Activated T-cell treated with anti-CD3 and anti-CD28 coated beads, Interleukin-2, amount 50 U/mL, for 4 hours (primary cell): Measurements from ENCODE around the gene FSD1. TPM values are rescaled to one million over a fixed set of nuclear protein-coding genes. Genes with fewer than 3 reads are reported as not detected.

Experiments
- ATAC-seq, 2 donors: fragments of 200-7000 bp; cut with Tn5 transposase; one replicate each; pipeline ENCODE4 v1.10.0; 2021
- DNase-seq: peaks from one replicate; pipeline ENCODE4 v3.0.0-alpha.2; 2020
- H3K27me3 Mint-ChIP-seq: one replicate; pipeline ENCODE4 v1.8.0; 2021; ENCODE audit warnings: low read depth, mixed read lengths
- H3K36me3 Mint-ChIP-seq: one replicate; pipeline ENCODE4 v1.8.0; 2022; ENCODE audit warnings: mixed read lengths; ENCODE audit not compliant: insufficient read depth
- H3K4me1 Mint-ChIP-seq: one replicate; pipeline ENCODE4 v1.8.0; 2021; ENCODE audit warnings: low read depth, mixed read lengths
- H3K4me3 Mint-ChIP-seq: one replicate; pipeline ENCODE4 v1.8.0; 2021; ENCODE audit warnings: mild to moderate bottlenecking, moderate library complexity, mixed read lengths
- H3K9me3 Mint-ChIP-seq: one replicate; pipeline ENCODE4 v1.8.0; 2021; ENCODE audit warnings: mixed read lengths
- total RNA-seq, 3 donors: library from RNA; stranded (reverse); gene quantifications; one replicate each; pipeline ENCODE4 v1.2.1, GENCODE V29; 2021

The FSD1 gene
- total RNA-seq, 3 donors from 2014 or later = 5.9 to 10.4 (median 9.1) TPM

DNA sequence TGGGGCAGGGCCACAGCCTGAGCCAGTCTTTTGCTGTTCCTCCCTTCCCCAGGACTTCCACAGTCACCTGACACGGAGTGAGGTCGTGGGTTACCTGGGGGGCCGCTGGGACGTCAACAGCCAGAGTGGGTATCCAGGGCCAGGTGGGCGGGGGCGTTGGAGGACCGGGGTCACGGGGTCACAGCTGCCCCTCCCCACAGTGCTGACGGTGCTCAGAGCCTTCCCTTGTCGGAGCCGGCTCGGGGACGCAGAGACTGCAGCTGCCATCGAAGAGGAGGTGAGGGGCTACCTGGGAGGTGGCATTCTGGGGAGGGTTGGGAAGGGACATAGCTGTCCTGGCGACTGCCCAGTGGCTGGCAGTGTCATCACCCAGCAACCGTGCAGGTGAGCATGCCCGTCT, 50.5 kb downstream of the FSD1 start:
- Mint-ChIP-seq H3K36me3 (peaks cover 2% of the 10 kb centered on the region), H3K27me3 (no peaks in the 10 kb centered on the region), H3K4me1 (peaks cover 2% of the 10 kb centered on the region), H3K4me3 (no peak overlapping the region), H3K9me3 (no peaks in the 10 kb centered on the region)
- ATAC-seq (no peak), DNase-seq (no peak)

DNA sequence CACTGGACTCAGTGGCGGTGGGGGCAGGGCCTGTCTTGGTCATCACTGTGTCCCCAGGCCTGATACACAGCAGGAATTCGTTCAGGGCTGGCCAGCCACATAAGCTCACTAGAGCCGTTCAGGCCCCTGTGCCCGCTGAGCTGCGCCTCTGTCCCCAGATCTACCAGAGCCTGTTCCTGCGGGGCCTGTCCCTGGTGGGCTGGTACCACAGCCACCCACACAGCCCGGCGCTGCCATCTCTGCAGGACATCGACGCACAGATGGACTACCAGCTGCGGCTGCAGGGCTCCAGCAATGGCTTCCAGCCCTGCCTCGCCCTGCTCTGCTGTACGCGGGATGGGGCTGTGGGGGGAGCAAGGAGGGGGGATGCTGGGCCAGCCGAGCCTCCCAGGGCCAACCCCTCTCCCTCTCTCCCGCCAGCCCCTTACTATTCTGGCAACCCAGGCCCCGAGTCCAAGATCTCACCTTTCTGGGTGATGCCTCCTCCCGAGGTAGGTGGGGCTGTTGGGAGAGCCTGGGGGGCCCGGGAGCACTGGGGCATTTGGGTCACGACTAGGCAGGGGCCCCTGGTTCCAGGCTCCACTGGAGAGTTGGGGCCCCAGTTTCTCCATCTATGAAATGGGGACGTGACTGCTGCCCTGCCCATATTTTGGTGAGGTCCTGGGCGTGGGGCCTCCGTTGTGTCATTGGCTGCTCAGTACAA, 52.8 kb downstream of the FSD1 start:
- no peak for DNase-seq
- H3K9me3 Mint-ChIP-seq = no peaks in the 10 kb centered on the region
- ATAC-seq = no peak
- peaks cover 4% of the 10 kb centered on the region for H3K36me3 Mint-ChIP-seq
- no peak overlapping the region for H3K4me3 Mint-ChIP-seq
- H3K4me1 Mint-ChIP-seq = peaks cover 2% of the 10 kb centered on the region
- no peaks in the 10 kb centered on the region for H3K27me3 Mint-ChIP-seq

DNA sequence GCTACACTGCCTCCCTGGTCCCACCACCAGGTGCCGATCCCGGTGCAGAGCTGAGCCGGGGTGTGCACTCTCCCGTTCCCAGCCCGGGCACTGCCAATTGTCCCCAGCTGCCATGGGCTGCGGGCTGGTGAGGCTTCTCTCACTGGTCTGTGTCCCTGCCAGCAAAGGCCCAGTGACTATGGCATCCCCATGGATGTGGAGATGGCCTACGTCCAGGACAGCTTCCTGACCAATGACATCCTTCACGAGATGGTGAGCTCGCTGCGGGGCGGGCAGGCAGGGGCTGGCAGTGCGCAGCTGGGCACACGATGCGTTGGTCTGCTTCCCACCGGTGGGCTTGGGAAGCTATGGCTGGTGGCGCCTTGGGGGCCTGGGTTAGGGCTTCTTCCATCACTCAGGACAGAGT, 53.5 kb downstream of the FSD1 start:
- Mint-ChIP-seq H3K27me3 (no peaks in the 10 kb centered on the region), H3K4me3 (no peak overlapping the region), H3K4me1 (no peaks in the 10 kb centered on the region), H3K9me3 (no peaks in the 10 kb centered on the region), H3K36me3 (peaks cover 4% of the 10 kb centered on the region)
- no peak for DNase-seq
- ATAC-seq = no peak

DNA sequence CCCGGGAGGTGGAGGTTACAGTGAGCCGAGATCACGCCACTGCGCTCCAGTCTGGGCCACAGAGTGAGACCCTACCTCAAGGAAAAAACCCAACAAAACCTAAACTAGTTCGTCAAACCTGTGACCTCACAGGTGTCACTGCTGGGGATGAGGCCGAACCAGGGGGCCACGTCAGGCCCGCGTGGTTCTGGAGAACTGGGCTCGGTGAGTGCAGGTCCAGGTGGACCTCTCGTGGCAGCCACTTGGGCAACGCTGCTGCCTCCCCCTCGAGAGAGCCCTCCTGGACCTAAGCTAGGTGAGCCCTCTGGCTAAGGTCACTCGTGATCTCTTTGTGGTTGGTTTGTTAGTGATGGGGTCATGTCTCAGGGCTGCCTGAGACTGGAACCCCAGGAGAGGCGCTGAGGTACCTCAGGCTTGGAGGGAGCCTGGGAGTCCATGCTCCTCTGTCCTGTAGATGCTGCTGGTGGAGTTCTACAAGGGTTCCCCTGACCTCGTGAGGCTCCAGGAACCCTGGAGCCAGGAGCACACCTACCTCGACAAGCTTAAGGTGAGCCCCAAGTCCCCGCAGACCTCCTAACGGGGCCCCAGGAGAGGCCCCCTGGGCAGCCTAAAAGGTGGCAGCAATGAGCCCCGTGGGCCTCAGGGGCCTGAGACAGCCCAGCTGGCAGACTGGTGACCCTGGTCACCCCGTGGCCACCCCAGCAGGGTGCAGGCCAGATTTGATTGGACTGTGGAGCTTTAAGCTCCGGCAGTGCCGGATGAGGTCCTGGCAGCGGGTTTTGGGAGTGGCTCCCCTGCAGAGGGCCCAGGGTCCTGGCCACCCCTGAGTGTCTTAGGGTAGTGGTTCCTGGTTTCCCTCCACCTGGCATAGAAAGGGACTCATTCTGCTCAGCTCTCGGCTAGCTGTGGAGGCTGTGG, 54.6 kb downstream of the FSD1 start:
- Mint-ChIP-seq H3K27me3 (no peaks in the 10 kb centered on the region), H3K9me3 (no peaks in the 10 kb centered on the region), H3K4me1 (no peaks in the 10 kb centered on the region), H3K36me3 (peaks cover 4% of the 10 kb centered on the region), H3K4me3 (no peak overlapping the region)
- DNase-seq (no peak), ATAC-seq (no peak)

DNA sequence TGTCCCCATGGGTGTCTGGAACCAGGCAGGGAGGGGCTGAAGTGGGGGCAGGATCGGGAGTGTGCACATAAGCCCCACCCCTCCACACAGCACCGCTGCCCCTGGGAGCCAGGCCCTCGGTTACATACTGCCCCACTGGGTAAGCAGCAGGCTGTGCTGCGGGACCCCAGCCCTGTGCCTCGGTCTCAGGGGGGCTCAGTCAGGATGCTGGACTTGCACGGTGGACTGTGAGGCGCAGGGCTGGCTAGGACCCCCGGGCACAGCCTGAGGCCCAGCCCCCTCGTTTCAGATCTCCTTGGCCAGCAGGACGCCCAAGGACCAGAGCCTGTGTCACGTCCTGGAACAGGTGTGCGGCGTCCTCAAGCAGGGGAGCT, 55.2 kb downstream of the FSD1 start:
- Mint-ChIP-seq H3K27me3 (no peaks in the 10 kb centered on the region), H3K36me3 (peaks cover 4% of the 10 kb centered on the region), H3K4me1 (no peaks in the 10 kb centered on the region), H3K4me3 (no peak overlapping the region), H3K9me3 (no peaks in the 10 kb centered on the region)
- no peak for DNase-seq
- ATAC-seq = no peak

DNA sequence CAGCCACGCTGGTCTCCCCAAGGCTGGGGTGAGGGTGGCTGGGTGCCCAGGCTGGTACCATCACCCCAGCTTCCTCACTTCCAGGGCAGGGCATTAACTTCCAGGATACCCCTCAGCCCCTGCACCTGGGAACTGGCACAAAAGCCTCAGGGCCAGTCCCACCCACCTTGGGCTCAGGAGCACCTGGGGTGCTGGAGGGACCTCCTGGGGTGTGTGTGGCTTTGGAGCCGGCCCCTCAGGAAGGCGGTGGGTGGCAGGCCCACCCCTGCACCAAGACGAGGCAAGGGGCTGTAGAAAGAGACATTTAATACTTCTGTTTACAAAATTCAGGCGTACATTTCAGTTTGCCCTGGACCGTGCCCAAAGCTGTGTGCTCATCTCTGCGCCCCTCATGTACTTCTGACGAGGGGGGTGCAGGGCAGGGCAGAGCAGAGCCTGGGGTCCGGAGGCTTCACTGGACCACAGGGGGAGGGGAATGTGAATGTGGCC, 55.7 kb downstream of the FSD1 start:
- Mint-ChIP-seq H3K36me3 (peaks cover 4% of the 10 kb centered on the region), H3K4me3 (no peak overlapping the region), H3K27me3 (no peaks in the 10 kb centered on the region), H3K9me3 (no peaks in the 10 kb centered on the region), H3K4me1 (no peaks in the 10 kb centered on the region)
- DNase-seq = no peak
- ATAC-seq = no peak

DNA sequence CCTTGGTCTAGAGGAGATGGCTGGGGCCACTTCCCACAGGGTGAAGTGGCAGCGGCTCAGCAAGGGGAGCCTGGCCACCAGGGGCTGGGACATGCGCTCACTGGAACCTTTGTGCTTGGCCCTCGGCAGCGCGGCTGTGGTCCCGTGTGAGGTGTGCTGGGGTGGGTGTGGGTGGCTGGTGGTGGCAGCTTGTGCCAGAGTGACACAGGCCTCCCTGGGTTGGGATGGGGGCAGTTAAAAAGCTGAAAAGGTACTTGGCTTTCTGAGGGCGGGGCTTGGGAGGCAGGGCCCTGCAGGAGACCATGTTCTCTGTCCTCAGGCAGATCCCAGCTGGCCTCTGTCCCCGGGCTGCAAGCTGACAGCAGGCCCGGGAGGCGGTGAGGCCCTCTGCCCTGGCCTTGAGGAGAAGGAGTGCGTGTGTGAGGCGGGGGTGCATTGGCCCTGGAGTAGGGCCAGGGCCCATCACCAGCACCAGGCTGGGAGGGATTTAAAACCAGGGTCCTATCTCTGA, 56.3 kb downstream of the FSD1 start:
- ATAC-seq (no peak), DNase-seq (no peak)
- Mint-ChIP-seq H3K9me3 (no peaks in the 10 kb centered on the region), H3K4me3 (no peak overlapping the region), H3K27me3 (no peaks in the 10 kb centered on the region), H3K4me1 (no peaks in the 10 kb centered on the region), H3K36me3 (peaks cover 4% of the 10 kb centered on the region)

DNA sequence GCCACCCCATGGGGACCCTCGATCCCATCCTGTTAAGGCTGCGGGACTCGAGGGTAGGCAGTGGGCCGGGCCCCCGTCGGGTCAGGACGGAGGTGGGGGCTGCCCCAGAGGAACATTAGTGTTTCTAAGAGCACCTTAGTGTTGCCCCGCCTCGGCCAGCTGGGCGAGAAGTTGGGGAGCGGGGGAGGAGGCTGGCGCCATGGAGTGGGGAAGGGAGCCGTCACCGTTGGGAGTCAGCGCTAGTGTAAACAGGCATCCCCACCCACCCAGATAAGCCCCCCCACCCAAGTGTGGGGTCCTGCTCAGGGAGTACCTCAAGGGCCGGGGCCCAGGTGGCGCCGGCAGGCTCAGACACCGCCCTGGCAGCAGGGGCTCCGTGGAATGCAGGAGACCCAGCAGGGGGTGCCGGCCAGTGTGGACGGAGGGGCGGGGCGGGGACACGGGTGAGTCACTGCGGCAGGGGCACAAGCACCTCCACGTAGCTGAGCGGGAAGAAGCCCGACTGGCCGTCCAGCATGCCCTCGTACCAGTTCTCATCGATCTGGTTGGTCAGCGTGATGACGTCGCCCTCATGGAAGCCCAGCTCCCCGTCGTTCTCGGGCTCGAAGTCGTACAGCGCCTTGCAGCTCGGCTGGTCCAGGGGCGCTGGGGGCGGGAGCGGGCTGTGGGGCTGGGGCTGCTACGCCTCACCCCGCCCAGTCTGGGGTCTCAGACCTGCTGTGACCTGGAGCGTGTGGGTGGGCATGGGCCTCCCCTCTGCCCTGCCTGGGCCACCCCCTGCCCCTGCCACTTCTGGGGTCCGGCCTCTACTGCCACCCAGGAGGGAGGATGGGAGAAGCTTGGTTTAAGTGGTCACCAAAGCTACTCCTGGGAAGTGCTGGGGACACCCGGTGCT, 57.0 kb downstream of the FSD1 start:
- DNase-seq (no peak), ATAC-seq (no peak)
- no peaks in the 10 kb centered on the region for H3K4me1 Mint-ChIP-seq
- no peaks in the 10 kb centered on the region for H3K27me3 Mint-ChIP-seq
- H3K36me3 Mint-ChIP-seq = peaks cover 4% of the 10 kb centered on the region
- H3K9me3 Mint-ChIP-seq = no peaks in the 10 kb centered on the region
- H3K4me3 Mint-ChIP-seq = no peak overlapping the region

DNA sequence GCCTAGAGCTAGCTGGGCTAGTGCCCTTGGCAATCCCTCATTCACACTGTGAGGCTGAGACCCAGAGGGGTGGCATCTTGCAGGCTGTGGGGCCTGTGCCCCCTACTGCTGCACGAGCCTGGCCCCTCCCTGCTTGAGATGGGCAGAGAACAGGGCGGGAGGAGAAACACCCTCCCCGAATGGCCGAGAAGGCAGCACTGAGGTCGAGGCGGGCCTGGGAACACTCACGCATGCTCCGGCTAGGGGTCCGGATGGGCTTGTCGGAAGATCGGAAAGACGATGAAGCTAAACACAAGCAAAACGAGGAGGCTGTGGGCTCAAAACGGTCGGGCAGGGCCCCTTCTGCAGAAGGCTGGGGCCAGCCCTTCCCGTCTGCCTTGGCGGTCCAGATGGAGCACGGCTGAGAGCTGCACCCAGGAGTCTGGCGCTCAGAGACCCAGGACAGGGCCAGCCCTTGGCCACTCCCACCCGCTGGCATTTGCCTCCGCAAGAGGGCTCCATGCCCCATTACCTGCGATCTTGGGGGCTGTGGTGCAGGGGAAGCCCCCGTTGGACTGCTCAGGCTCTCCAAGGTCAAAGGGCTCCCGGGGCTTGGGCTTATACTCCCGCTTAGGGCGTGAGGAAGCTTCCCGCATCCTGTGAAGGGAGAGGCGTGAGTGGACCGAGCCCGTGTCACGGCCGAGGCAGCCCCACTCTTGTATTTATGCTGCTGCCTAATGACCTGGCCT, 57.9 kb downstream of the FSD1 start:
- no peak for ATAC-seq
- no peaks in the 10 kb centered on the region for H3K27me3 Mint-ChIP-seq

DNA sequence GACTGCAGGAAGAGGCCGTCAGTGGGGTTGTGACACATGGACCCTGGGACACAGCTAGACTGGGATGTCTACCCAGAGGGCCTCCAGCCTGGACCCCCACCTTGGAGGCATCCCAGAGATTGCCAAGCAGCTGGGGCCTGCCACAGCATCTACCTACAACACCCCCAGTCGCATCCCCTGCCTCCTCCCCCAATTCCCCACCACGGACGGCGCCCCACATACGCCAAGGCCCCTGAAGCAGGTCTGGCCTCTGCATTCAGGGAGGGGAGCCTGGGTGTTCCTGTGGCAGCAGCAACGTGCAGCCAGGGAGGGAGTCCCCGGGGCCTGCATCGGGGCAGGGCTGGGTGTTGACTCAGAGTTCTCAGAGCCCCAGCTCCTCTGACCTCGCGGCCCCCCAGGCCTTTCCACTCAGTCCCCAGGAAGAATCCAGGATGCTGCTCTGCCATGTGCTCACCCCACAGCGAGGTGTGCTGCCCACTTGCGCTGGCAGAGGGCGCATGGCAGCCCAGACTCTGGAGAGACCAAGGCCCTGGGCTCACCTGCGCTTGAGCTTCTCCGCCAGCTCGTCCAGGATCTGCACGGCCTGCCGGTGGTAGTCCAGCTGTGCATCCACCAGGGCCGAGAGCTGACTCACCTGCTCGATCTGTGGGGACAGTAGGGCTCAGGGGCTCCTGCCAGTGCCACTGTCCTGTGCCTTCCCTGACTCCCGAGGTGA, 58.6 kb downstream of the FSD1 start:
- H3K9me3 Mint-ChIP-seq = no peaks in the 10 kb centered on the region
- H3K36me3 Mint-ChIP-seq = peaks cover 4% of the 10 kb centered on the region
- peaks cover 4% of the 10 kb centered on the region for H3K4me1 Mint-ChIP-seq
- no peak overlapping the region for H3K4me3 Mint-ChIP-seq
- no peak for DNase-seq
- no peak for ATAC-seq
- no peaks in the 10 kb centered on the region for H3K27me3 Mint-ChIP-seq

More for the DNA sequence above, 57.9 kb downstream of the FSD1 start:
- DNase-seq = no peak
- Mint-ChIP-seq H3K4me1 (no peaks in the 10 kb centered on the region), H3K36me3 (peaks cover 4% of the 10 kb centered on the region), H3K4me3 (no peak overlapping the region), H3K9me3 (no peaks in the 10 kb centered on the region)

DNA sequence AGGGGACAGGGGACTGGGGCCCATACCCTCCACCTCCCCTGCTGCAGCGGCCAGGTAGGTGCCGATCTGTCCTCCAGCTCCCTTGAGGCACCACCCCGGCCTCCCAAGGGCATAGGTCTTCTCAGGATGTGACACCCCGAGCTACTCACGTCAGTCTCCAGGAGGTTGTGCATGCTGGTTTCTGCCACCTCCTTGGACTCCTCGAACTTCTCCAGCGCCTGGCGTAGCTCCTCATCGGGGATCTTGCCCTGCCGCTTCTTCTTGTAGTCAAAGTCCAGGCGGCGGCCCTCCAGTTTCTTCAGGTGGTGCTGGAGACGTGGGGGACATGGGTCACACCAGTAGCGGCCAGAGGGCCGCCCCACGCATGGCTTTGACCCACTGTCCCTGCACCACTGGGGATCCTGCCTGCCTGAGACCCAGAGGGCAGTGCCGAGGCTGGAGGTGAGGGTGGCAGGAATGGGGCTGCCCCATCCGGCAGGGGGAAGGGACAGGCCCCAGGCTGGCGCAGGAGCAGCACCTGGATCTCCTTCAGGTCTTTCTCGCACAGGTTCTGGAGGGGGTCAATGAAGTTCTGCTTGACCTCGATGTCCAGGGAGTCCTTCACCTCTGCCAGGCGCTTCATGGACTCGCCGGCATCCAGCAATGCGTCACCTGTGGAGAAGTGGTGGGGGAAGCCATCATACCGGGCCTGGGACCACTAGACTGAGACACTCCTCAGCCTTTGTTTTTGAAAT, 59.3 kb downstream of the FSD1 start:
- no peaks in the 10 kb centered on the region for H3K27me3 Mint-ChIP-seq
- no peaks in the 10 kb centered on the region for H3K9me3 Mint-ChIP-seq
- peaks cover 9% of the 10 kb centered on the region for H3K4me1 Mint-ChIP-seq
- DNase-seq (no peak), ATAC-seq (no peak)
- H3K4me3 Mint-ChIP-seq = no peak overlapping the region
- peaks cover 4% of the 10 kb centered on the region for H3K36me3 Mint-ChIP-seq

DNA sequence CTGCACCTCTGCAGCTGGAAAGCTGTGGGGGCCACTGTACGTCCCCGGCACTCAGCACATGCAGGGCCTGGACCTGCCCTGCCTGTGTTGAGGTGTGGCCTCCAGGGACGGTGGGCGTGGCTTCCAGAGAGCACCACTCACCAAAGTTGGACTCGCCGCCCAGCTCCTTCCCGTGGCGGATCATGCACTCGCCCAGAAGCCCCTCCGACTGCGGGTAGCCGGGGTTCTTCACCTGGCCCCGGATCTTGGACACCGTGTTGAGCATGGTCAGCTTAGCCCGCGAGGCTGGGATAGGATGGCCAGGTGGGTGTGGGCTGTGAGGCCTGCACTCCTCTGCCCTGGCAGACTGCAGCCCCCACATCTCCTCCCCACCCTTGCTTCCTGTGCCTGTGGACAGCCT, 60.9 kb downstream of the FSD1 start:
- ATAC-seq (no peak), DNase-seq (no peak)
- no peak overlapping the region for H3K4me3 Mint-ChIP-seq
- H3K9me3 Mint-ChIP-seq = no peaks in the 10 kb centered on the region
- no peaks in the 10 kb centered on the region for H3K27me3 Mint-ChIP-seq
- peaks cover 4% of the 10 kb centered on the region for H3K36me3 Mint-ChIP-seq
- H3K4me1 Mint-ChIP-seq = peaks cover 22% of the 10 kb centered on the region
